Right lung (tissue), 5 donors: ENCODE data around the gene SLC25A21. TPM values are rescaled to one million over a fixed set of nuclear protein-coding genes. Genes with fewer than 3 reads are reported as not detected.
"Not testable (repeated sequence)": the region's sequence is repeated elsewhere in the genome, so short reads cannot be mapped to it uniquely, and the experiment has no call there.

Experiments used
- DNase-seq, 2 donors: peaks; one replicate each; pipeline ENCODE4 v3.0.0-alpha.2; 2013
- polyA plus RNA-seq, 5 donors: library from polyadenylated mRNA; unstranded; fragments of 120-200 nt; gene quantifications; one replicate each; pipeline versions ENCODE4 v1.2.1 to v1.2.3, GENCODE V29; 2013; ENCODE audit warnings: inconsistent platforms in 1 of 5, low replicate concordance in 1 of 5; ENCODE audit not compliant: insufficient read length in 5 of 5, insufficient read depth in 1 of 5

The SLC25A21 gene
- polyA plus RNA-seq, 5 donors = 1.5 to 3.1 (median 2.7) TPM

DNA sequence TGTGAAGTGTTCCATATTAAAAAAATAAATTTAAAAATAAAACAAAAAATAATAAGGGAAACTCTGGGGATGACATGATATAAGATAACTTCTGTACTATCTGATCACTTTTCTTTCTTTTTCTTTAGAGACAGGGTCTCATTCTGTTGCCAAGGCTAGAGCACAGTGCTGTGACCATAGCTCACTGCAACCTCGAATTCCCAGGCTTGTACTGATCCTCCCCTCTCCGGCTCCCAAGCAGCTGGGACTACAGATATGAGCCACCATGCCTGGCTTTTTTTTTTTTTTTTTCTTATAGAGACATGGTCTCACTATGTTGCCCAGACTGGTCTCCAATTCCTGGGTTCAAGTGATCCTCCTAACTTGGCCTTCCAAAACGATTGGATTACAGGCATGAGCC, 14.9 kb upstream of the SLC25A21 start:
- DNase-seq = no peak

DNA sequence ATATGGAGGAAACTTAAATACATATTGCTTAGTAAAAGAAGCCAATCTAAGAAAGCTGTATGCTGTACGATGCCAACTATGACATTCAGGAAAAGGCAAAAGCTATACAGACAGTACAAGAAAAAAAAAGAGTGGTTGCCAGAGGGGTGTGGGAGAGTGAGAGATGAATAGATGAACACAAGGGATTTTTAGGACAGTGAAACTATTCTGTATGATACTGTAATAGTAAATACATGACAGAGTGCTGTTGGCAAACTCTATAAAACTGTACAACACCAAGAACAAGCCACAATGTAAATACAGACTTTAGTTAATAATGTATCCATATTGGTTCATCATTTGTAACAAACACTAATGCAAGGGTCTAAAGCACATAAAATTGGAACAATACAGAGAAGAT, 14.5 kb upstream of the SLC25A21 start:
- no peak for DNase-seq

DNA sequence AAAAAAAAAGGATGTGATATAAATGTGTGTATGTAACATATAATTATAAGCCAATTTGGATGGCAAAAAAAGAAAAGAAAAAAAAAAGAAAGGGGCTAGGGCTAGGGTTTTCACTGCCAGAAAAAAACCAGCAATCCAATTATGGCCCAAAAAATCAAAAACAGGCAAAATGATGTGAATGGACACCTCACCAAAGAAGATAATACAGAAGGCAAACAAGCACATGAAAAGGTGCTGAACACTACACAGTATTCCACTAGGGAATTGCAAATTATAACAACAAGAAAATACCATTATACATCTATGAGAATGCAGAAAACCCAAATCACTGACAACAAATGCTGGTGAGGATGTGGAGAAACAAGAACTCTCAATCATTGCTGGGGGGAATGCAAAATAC, 13.3 kb upstream of the SLC25A21 start:
- DNase-seq = no peak

DNA sequence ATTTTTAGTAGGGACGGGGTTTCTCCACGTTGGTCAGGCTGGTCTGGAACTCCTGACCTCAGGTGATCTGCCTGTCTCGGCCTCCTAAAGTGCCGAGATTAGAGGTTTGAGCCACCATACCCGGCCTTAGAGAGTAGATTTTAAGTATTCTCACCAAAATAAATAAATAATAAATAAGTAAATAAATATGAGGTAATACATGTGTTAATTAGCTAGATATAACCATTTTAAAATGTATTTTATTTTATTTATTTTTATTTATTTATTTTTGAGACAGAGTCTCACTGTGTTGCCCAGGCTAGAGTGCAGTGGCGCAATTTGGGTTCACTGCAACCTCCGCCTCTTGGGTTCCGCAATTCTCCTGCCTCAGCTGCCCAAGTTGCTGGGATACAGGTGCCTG, 12.1 kb upstream of the SLC25A21 start:
- DNase-seq = not testable (repeated sequence)

DNA sequence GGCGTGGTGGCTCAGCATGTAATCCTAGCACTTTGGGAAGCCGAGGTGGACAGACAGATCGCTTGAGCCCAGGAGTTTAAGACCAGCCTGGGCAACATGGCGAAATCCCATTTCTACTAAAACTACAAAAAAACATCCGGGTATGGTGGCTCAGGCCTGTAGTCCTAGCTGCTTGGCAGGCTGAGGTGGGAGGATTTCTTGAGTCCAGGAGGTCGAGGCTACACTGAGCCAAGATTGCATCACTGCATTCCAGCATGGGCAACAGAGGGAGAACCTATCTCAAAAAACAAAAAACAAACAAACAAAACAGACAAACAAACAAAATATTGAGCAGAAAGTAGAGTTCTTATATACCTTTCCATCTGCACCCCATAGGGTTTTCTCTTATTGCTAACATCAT, 9.0 kb upstream of the SLC25A21 start:
- no peak for DNase-seq

DNA sequence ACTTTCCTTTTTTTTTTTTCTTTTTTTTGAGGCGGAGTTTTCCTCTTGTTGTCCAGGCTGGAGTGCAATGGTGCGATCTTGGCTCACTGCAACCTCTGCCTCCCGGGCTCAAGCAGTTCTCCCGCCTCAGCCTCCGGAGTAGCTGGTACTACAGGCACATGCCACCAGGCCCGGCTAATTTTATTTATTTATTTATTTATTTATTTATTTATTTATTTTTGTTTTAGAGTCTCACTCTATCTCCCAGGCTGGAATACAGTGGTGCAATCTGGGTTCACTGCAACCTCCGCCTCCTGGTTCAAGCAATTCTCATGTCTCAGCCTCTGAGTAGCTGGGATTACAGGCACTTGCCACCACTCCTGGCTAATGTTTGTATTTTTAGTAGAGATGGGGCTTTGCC, 8.5 kb upstream of the SLC25A21 start:
- not testable (repeated sequence) for DNase-seq

DNA sequence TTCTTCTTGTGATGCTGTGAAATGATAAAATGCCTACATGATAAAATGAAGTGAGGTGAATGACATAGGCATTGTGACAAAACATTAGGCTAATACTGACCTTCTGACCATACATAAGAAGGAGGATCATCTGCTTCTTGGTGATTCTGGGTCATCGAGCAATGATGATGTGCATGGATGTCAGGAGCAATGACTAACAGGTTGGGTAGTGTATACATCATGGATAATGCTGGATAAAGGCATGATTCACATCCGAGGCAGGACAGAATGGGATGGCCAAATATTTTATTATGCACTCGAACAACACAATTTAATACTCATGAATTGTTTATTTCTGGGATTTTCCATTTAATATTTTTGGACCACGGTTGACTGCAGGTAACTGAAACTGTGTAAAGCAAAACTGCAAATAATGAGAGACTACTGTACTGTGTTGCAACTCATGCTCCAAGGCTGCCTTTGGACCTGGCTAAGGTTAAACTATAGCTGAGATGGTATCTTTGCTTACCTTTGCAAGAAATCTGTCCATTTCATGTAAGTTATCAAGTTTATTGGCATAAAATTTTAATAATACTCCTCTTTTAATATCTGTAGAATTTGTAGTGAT, 7.6 kb upstream of the SLC25A21 start:
- no peak for DNase-seq

DNA sequence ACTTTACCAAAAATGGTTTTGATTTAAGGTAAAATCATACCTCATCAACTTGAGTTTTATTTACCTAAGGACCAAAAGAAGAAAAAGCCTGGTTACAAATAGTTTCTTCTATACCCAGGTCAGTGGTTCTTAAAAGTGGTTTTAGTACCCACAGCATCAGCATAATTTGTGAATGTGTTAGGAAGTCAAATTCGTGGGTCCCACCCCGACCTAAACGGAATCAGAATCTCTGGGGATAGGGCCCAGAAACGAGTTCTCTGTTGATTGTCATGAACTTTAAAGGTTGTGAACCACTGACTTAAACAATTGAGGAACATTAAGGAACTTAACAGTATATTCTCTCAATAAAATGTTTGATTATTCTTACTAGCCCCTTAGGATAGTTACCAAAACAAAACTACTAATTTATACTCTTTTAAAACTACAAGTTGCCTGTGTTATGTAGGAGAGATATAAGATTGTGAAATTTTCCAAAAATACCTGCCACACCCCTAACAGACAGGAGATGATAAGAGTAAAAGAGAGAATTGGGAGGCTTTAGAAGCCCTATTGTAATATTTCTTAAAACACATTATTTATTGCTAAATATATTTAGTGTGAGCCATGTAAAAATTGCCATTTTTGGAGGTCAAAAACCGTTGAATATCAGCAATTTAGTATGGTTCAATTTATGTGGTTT, 669 bp upstream of the SLC25A21 start:
- no peak for DNase-seq

DNA sequence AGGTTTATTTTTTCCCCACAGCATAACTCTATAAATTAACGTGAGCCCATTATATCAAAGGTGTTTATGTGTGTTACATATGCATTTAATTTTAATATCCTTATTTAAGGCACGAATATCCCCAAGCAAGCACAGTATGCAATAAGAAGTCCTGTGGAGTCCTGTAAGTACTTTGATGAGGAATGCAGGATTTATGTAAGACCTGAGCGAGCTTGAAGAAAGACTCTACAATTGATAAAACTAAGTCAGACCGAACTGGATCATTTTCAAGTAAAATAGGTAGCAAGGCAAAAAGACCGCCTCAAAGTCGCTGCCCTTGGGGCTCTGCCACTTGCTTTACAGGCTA, 755 bp downstream of the SLC25A21 start:
- no peak for DNase-seq

DNA sequence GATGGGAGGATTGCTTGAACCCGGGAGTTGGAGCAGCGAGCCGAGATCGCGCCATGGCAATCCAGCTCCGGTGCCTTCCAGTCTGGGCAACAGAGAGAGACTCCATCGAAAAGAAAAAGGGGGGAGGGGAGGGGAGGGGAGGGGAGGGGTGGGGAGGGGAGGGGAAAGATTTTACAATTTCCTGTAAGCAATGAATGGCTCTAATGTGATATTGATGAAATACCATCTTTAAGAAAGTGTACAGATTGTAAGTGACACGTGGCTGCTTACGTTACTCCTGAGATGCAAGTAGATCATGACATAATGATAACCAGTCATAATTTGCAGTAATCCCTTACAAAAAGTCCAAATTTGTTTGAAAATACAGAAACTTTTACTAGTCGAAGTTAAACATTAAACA, 1.4 kb downstream of the SLC25A21 start:
- DNase-seq = no peak

DNA sequence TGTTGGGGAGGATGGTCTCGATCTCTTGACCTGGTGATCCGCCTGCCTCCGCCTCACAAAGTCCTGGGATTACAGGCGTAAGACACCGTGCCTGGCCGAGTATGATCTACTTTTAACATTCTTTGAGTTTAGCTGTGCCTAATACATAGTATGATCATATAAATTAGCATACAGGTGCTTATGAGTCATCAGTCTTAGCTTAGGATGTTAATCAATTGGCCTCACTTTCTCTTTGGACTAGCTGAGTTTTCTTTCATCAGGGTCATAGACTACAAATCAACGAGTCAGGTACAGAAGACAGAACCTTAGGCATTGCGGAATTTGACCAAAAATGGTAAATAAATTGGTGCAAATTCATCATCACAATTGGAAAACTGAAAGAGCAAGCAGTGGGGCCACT, 2.2 kb downstream of the SLC25A21 start:
- no peak for DNase-seq

DNA sequence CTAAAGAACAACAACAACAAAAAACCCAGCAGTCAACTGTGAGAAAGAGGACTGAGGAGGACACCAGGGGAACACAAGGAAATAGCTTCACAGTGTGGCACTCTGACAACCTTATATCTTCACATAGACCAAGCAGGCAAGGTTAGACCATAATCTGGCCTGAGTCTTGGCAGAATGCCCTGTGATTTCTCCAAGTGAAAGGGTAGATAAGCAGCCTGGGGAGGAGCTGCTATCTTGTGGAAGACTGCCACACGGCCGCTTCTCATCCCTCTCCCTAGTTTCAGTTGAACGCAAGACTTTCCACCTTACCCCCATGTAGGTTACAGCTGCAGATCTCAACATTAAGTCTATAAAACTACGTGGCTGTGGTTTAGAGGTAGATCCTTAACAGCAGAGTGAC, 3.7 kb downstream of the SLC25A21 start:
- DNase-seq = no peak

DNA sequence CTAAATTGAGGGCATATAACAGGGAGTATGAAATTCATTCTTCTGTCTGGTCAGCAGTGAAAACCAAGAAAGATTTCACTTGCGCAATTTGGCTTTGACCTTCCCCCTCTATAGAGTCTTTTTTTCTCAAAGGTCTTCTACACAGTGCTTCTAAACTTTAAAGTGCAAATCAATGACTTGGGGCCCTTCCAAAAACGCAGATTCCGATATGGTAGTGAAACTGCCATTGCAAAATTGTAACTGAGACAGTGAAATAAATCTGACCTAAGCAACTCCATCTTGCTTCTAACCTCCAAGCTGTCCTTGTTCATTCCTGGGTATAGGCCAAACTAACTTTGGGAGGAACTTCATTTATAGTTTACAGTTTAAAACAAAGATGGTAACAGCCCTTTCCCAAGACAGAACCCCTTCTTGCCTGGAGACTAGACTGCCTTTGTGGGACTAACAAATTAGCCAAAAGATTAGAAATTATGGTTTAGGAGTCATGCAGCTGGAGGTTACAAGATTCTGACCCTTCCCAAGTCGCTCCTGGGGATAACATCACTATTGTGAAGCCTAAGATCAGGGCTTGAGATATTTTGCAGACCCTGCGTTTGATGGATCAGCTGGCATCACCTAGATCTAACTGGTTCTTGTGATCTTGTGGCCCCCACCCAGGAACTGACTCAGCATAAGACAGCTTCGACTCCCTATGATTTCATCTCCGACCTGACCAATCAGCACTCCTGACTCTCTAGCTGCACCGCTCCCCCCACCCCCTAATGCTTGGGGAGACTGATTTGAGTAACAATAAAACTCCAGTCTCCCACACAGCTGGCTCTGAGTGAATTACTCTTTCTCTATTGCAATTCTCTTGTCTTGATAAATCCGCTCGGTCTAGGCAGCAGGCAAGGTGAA, 5.0 kb downstream of the SLC25A21 start:
- no peak for DNase-seq

DNA sequence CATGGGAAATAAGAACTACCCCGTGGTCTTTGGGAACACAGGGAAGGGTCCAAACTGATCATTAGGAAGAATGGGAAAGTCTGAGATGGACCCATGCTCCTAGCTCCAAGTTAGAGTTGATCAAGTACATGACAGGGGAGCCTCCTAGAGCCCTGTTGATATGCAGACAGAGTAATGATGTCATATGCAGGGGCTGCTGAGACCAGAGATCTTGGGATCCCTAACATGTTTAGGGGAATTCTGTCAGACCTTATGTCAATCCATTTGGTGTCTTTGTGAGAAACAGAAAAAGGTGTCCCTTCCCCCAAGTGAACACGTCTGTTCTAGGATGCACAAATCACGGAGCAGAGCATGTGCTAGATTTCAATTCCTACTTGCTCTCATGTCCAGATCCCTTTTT, 6.6 kb downstream of the SLC25A21 start:
- no peak for DNase-seq

DNA sequence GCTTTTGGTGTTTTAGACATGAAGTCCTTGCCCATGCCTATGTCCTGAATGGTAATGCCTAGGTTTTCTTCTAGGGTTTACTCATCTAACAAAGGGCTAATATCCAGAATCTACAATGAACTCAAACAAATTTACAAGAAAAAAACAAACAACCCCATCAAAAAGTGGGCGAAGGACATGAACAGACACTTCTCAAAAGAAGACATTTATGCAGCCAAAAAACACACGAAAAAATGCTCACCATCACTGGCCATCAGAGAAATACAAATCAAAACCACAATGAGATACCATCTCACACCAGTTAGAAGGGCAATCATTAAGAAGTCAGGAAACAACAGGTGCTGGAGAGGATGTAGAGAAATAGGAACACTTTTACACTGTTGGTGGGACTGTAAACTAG, 10.1 kb downstream of the SLC25A21 start:
- DNase-seq = not testable (repeated sequence)

DNA sequence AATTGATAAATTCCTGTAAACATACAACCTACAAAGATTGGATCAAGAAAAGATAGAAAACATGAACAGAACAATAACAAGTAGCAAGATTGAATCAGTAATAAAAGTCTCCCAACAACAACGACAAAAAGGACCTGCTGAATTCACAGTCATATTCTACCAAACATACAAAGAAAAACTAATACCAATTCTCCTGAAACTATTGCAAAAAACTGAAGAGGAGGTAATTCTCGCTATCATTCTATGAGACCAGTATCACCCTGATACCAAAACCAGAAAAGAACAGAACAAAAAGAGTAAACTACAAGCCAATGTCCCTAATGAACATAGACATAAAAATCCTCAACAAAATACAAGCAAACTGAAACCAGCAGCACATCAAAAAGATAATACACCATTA, 14.4 kb downstream of the SLC25A21 start:
- no peak for DNase-seq

DNA sequence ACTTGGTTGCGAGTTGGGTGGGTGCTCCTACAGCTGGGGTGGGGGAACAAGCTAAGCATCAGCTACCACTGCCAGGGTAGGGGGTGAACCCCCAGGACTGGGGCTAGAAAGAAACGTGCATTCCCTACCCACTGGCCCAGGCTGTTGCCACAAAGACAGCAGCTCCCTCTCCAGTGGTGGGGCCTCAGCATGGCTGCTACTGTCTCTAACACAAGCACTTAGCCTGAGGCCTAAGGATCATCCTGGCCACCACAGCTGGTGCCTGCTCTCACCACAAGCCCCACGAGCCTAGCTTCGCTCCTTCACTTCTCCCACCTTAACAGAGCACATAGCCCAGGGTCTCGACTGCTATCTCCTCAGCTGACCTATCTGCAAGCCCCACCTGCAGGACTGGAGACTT, 18.9 kb downstream of the SLC25A21 start:
- DNase-seq = no peak

DNA sequence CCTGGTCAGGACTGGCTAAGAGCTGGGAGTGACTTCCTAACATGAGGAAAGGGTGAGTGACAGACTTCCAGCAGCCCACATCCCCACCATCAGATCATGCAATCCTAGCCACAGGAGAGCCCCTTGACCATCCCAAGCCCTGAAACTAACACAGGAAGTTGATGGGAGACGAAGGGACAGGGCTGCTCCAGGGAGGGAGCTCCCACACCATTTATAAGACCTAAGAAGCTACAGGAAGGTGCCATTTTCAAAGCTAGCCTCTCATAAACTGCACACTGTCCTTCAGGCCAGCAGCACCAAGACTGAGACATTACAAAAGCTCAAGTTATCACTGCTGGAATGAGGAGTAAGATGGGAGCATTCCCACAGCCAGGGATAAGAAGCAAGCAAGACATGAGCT, 19.4 kb downstream of the SLC25A21 start:
- DNase-seq = no peak

DNA sequence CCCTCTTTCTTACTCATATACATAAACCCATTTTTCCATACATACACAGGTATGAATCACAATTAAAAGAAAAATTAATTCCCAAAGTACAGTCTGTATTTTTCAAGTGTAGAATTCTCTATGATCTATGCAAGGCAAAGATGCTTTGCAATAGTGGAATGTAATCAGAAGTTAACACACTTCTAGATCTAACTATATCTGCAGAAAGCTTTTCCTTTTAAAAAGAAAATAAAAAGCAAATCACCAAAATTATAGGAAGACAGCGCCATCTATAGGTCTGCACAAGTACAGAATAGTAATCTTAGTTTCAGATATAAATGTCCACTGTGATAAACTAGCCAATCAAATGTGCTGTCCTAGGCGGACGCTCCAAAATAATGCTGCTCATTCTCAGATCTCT, 22.0 kb downstream of the SLC25A21 start:
- DNase-seq = peak; percentile 13 to 17

DNA sequence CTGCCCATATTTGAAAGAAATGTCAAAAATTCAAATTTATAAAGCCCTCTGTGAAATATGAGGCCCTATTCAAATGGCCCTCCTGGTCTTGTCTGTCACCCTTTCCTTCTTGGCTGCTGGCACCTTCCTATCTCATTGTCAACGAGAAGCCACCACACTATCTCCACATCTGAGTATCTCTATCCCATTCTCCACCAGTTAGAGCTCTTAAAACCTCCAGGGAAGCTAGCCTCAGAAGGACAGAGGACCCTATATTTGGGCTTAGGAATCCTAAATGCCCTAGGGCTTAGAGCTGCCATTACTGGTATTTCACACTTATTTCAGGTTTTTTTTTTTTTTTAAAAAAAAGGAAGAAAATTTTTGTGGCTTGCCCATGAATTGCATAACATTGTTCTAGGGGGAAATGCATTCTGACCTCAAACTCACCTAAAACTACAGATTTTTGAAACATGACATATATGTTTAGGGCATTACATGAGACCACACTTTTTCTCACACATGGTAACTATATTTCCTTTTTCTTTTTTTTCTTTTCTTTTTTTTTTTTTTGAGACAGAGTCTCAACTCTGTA, 25.0 kb downstream of the SLC25A21 start:
- no peak for DNase-seq

DNA sequence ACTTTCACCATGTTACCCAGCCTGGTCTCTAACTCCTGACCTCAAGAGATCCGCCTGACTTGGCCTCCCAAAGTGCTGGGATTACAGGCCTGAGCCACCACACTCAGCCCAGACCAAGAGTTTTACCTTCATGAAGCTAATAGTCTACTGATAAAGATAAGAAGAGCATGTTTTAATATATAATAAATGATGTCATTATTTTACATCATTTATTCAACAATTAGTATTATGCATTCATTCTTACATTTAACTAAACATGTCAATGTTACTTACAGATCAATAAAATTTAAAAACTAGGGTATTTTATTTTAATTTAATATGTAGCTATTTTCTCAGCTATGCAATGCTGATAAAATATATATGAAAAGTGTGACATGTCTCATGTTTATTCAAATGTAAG, 26.0 kb downstream of the SLC25A21 start:
- DNase-seq = not testable (repeated sequence)

DNA sequence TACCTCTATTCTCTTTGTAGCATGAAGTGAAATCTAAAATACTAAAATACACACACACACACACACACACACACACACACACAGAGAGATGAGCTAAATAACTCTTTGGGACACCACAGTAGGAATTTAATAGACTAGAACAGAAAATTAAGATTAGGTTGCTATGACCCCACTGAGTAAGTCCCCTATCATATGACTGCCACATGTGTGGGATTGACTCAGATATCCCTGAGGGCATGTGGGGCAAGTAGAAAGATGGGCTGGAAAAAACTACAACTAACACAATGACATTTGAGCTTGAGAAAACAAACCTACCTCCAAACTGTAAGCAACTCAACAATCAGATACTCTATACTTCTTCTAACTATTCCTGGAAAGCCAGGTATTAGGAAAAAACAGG, 27.0 kb downstream of the SLC25A21 start:
- no peak for DNase-seq
